HG03575 (cell line): ENCODE results near the gene CCDC146.
"Not testable (repeated sequence)": the region's sequence is repeated elsewhere in the genome, so short reads cannot be mapped to it uniquely, and the experiment has no call there.

Source experiments
- ATAC-seq: cut with Tn5 transposase; IDR thresholded peaks from one replicate; pipeline ENCODE4 v1.9.1; 2021; ENCODE audit not compliant: unreplicated experiment, insufficient number of reproducible peaks, low FRiP score; ENCODE audit errors: extremely low read depth

CCDC146 gene

GRCh38 chr7:77121860-77122681 is at the start of gene CCDC146:
TSS of gene CCDC146 (plus strand) at chr7:77122615. CDS start at chr7:77167669, 45,054 bp downstream.
- ATAC-seq: peak; percentile 95

DNA sequence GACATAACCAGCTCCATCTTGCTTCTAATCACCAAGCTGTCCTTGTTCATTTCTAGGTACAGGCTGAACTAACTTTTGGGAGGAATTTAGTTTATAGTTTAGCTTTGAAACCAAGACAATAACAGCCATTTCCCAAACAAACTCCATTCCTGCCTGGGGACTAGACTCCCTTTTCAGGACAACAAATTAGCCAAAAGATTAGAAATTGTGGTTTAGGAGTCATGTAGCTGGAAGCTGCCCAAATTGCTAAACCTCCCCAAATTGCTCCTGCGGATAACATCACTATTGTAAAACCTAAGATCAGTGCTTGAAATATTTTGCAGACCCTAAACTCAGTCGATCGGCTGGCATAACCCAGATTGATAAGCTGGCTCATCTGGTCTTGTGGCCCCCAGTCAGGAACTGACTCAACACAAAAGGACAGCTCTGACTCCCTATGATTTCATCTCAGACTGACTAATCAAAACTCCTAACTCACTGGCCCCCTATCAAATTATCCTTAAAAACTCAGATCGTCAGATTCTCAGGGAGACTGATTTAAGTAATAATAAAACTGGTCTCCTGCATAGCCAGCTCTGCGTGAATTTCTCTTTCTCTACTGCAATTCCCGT is 47.5 kb upstream of the CCDC146 start:
- ATAC-seq: not testable (repeated sequence)

- ATAC-seq: not testable (repeated sequence)
Measured at GRCh38 chr7:77077060-77077459, 45.4 kb upstream of the CCDC146 start.

DNA sequence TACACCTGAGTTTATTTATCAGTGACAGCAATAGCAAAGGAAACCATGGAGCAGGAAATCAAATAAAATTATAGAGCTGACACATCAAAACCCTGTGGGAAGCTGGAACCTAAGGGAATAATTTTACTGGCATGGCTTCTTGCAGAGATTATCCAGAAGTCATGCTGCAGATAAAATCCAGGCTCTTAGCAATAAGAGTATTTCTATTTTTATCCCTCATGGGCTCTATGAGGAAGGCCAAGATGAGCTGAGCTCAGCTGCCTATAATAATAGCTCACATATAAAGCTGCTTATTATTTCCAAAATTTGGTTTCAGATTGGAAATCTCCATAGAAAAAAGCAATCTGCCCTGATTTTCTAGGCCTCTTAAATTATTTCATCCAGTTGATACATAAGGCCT is 43.3 kb upstream of the CCDC146 start:
- not testable (repeated sequence) for ATAC-seq

- ATAC-seq: not testable (repeated sequence)
Measured at GRCh38 chr7:77079624-77080023, 42.8 kb upstream of the CCDC146 start.

DNA sequence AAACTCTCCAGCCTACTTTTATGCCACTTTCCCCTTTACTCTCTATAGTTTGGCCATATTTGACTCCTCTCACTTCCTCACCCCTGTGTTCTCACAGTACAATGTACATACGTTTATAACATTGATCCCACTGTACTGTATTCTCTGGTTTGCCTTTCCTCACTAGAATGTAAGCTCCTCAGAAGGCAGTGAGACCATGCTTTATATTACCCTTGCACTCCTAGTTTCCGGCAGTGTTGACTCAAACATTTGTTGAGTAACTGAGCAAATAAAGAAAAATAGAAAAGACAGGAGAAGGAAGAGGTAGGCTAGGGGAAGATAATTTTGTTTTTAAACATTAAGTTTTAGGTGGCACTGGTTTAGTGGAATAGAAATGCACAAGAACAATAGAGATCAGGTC is 42.2 kb upstream of the CCDC146 start:
- ATAC-seq: not testable (repeated sequence)

DNA sequence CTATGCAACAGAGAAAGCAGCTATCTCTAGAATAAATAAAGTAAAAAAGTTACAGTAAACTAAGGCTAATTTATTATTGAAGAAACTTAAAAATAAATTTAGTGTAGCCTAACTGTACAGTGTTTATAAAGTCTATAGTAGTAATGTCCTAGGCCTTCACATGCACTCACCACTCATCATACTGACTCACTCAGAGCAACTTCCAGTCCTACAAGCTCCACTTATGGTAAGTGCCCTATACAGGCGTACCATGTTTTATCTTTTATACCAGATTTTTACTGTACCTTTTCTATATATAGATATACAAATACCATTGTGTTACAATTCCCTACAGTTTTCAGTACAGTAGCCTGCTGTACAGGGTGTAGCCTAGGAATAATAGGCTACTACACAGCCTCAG is 40.2 kb upstream of the CCDC146 start:
- not testable (repeated sequence) for ATAC-seq

- ATAC-seq: not testable (repeated sequence)
Measured at GRCh38 chr7:77092301-77092700, 30.1 kb upstream of the CCDC146 start.

DNA sequence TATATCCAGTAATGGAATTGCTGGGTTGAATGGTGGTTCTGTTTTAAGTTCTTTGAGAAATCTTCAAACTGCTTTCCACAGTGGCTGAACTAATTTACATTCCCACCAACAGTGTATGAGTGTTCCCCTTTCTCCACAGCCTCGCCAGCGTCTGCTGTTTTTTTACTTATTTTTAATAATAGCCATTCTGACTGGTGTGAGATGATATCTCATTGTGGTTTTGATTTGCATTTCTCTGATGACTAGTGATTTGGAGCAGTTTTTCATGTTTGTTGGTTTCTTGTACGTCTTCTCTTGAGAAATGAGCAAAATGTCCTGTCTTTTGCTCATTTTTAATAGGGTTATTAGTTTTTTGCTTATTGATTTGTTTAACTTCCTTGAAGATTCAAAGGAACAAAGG is 21.9 kb upstream of the CCDC146 start:
- ATAC-seq: not testable (repeated sequence)

- not testable (repeated sequence) for ATAC-seq
Measured at GRCh38 chr7:77101187-77101586, 21.2 kb upstream of the CCDC146 start.

DNA sequence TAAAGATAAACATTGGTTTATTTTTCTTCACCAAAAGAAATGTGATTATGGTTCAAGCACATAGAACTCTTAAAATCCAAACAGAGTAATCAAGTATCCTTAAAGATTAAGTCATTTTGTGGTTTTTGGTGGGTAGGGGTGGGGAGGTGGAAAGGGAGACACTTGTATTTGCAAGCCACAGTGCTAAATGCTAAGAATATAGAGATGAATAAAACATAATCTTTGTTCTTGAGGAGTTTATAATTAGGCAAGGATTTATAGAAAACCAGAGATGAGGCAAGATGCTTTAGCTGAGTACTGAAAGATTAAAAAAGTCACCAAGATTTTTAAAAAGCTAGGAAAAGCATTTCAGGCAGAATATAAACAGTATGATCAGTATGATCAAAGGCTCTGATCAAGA is 19.7 kb upstream of the CCDC146 start:
- ATAC-seq: not testable (repeated sequence)

GRCh38 chr7:77105904-77106303 is 16.5 kb upstream of the CCDC146 start:
- ATAC-seq: not testable (repeated sequence)

GRCh38 chr7:77107659-77108058 is 14.8 kb upstream of the CCDC146 start:
- not testable (repeated sequence) for ATAC-seq

- not testable (repeated sequence) for ATAC-seq
Measured at GRCh38 chr7:77108362-77108761, 14.1 kb upstream of the CCDC146 start.

- not testable (repeated sequence) for ATAC-seq
Measured at GRCh38 chr7:77112719-77113306, 9.6 kb upstream of the CCDC146 start.

GRCh38 chr7:77125486-77125885 is 3.1 kb downstream of the CCDC146 start:
- not testable (repeated sequence) for ATAC-seq

DNA sequence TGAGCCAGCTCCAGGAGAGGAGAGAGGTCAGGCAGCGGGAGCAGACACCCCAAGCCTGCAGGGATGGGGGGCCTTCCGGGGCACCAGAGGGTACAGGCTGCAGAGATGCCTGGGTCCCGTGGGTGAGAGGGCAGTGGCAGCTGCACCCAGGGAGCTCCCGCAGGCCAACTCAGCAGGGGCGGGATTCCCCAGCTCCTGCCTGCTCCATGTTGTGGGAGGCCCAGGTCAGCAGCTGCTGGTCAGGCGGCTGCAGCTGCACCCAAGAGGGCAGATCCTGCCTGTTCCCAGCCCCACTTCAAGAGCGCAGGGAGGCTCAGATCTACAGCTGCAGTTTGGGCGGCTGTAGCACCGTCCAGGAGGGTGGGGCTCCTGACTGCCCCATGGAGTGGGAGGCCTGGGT is 4.6 kb downstream of the CCDC146 start:
- ATAC-seq: not testable (repeated sequence)

DNA sequence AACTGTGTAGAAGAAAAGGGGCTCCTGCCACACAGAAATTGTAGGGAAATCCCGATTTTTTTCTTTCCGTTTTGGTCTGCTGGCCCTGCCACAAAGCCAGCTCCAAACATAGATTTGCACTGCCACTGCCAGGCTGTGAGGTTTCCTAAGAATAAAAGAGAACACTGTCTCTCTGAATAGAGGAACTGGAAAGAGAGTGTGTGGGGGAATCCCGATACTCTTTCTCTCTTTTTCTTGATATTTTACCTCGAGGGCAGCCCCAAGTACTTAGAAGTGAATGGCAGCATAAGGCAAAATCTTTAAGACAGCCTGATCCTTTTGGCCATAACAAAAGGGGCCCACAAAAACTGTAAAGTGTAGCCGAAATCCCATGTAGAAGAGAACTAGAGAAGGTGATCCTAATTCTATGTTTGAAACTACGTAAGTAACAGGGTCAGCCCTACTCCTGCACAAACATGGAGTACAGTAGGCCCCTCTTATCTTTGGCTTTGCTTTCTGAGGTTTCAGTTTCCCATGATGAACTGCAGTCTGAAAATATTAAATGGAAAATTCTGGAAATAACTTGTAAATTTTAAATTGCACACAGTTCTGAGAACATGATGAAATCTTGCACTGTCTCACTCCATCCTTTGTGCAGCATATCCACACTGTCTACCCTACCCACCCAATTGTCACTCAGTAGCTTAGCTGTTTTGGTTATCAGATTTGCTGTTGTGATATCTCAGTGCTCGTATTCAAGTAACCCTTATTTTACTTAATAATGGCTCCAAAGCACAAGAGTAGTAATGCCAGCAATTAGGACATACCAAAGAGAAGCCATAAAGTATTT is 6.4 kb downstream of the CCDC146 start:
- not testable (repeated sequence) for ATAC-seq

DNA sequence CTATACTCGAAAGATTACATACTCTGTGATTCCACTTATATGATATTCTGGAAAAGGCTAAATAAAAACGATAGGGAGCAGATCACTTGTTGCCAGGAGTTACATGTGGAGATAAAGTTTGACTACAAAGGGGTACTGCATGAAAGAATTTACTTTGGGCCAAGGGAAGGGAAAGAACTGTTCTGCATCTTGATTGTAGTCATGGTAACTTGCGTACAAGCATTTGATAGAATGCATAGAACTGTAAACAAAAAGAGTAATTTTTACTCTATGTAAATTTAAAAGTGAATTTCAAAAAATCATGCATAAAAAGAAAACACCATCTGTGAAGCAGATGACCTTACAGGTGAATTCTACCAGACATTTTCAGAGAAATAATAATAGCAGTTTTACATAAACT is 9.4 kb downstream of the CCDC146 start:
- ATAC-seq: not testable (repeated sequence)
